ENCODE measurements around the gene KMT5C.

The KMT5C gene

GRCh38 chr19:55339105-55339888, at the start of gene KMT5C:
TSS of gene KMT5C (plus strand) at chr19:55339876. CDS start at chr19:55341937, 2,061 bp downstream.
- H3K4me3 Mint-ChIP-seq = peak within 1 kb of the TSS; percentile 95
- H3K27me3 Mint-ChIP-seq = peaks cover 18% of the 10 kb centered on the region
- peak within 1 kb of the TSS; percentile 98 for H3K27ac Mint-ChIP-seq
- peak; percentile 72 for ATAC-seq (ENCODE audit: low read depth)
- DNase-seq (ENCODE audit: low spot score in 2 of 2) = peak; percentile 98 to 100
- H3K4me1 Mint-ChIP-seq = peaks cover 23% of the 10 kb centered on the region
- H3K9me3 Mint-ChIP-seq = no peaks in the 10 kb centered on the region
- H3K36me3 Mint-ChIP-seq = peaks cover 3% of the 10 kb centered on the region

GRCh38 chr19:55297267-55297666, 42.4 kb upstream of the KMT5C start:
- Mint-ChIP-seq H3K27ac (no peak overlapping the region), H3K36me3 (no peaks in the 10 kb centered on the region), H3K4me3 (no peak overlapping the region), H3K27me3 (peaks cover 3% of the 10 kb centered on the region), H3K9me3 (no peaks in the 10 kb centered on the region), H3K4me1 (peaks cover 11% of the 10 kb centered on the region)
- ATAC-seq (ENCODE audit: low read depth) (no peak), DNase-seq (ENCODE audit: low spot score in 2 of 2) (no peak)

- Mint-ChIP-seq H3K36me3 (no peaks in the 10 kb centered on the region), H3K4me1 (peaks cover 11% of the 10 kb centered on the region), H3K9me3 (no peaks in the 10 kb centered on the region), H3K4me3 (no peak overlapping the region), H3K27ac (no peak overlapping the region), H3K27me3 (peaks cover 3% of the 10 kb centered on the region)
- no peak for ATAC-seq (ENCODE audit: low read depth)
- DNase-seq (ENCODE audit: low spot score in 2 of 2) = no peak
Observed at GRCh38 chr19:55299991-55300390, 39.7 kb upstream of the KMT5C start.

- peaks cover 13% of the 10 kb centered on the region for H3K4me1 Mint-ChIP-seq
- no peaks in the 10 kb centered on the region for H3K9me3 Mint-ChIP-seq
- H3K4me3 Mint-ChIP-seq = peak overlapping the region; percentile 83
- no peaks in the 10 kb centered on the region for H3K36me3 Mint-ChIP-seq
- no peak for ATAC-seq (ENCODE audit: low read depth)
- no peak overlapping the region for H3K27ac Mint-ChIP-seq
- DNase-seq (ENCODE audit: low spot score in 2 of 2) = no peak
- peaks cover 3% of the 10 kb centered on the region for H3K27me3 Mint-ChIP-seq
Observed at GRCh38 chr19:55300886-55301458, 38.7 kb upstream of the KMT5C start.

- peaks cover 3% of the 10 kb centered on the region for H3K27me3 Mint-ChIP-seq
- H3K27ac Mint-ChIP-seq = peak overlapping the region; percentile 31
- H3K4me1 Mint-ChIP-seq = peaks cover 13% of the 10 kb centered on the region
- DNase-seq (ENCODE audit: low spot score in 2 of 2) = peak; percentile 97 to 99
- peak overlapping the region; percentile 83 for H3K4me3 Mint-ChIP-seq
- H3K36me3 Mint-ChIP-seq = no peaks in the 10 kb centered on the region
- H3K9me3 Mint-ChIP-seq = no peaks in the 10 kb centered on the region
- peak; percentile 83 for ATAC-seq (ENCODE audit: low read depth)
Observed at GRCh38 chr19:55301459-55302317, 38.0 kb upstream of the KMT5C start.

- Mint-ChIP-seq H3K4me3 (peak overlapping the region; percentile 83), H3K36me3 (no peaks in the 10 kb centered on the region), H3K27me3 (peaks cover 3% of the 10 kb centered on the region), H3K27ac (peak overlapping the region; percentile 31), H3K9me3 (no peaks in the 10 kb centered on the region), H3K4me1 (peaks cover 13% of the 10 kb centered on the region)
- ATAC-seq (ENCODE audit: low read depth) = no peak
- DNase-seq (ENCODE audit: low spot score in 2 of 2) = no peak
Observed at GRCh38 chr19:55302318-55302703, 37.4 kb upstream of the KMT5C start.

- no peak overlapping the region for H3K4me3 Mint-ChIP-seq
- no peak overlapping the region for H3K27ac Mint-ChIP-seq
- H3K27me3 Mint-ChIP-seq = peaks cover 2% of the 10 kb centered on the region
- peaks cover 13% of the 10 kb centered on the region for H3K4me1 Mint-ChIP-seq
- DNase-seq (ENCODE audit: low spot score in 2 of 2) (no peak), ATAC-seq (ENCODE audit: low read depth) (no peak)
- no peaks in the 10 kb centered on the region for H3K36me3 Mint-ChIP-seq
- H3K9me3 Mint-ChIP-seq = no peaks in the 10 kb centered on the region
Observed at GRCh38 chr19:55303477-55303876, 36.2 kb upstream of the KMT5C start.

- H3K36me3 Mint-ChIP-seq = no peaks in the 10 kb centered on the region
- peaks cover 13% of the 10 kb centered on the region for H3K4me1 Mint-ChIP-seq
- no peak overlapping the region for H3K4me3 Mint-ChIP-seq
- DNase-seq (ENCODE audit: low spot score in 2 of 2) (no peak), ATAC-seq (ENCODE audit: low read depth) (no peak)
- peaks cover 2% of the 10 kb centered on the region for H3K27me3 Mint-ChIP-seq
- no peaks in the 10 kb centered on the region for H3K9me3 Mint-ChIP-seq
- no peak overlapping the region for H3K27ac Mint-ChIP-seq
Observed at GRCh38 chr19:55304279-55304978, 35.2 kb upstream of the KMT5C start.

- no peaks in the 10 kb centered on the region for H3K36me3 Mint-ChIP-seq
Observed at GRCh38 chr19:55304980-55305379, 34.7 kb upstream of the KMT5C start.

GRCh38 chr19:55305491-55305890, 34.2 kb upstream of the KMT5C start:
- peaks cover 2% of the 10 kb centered on the region for H3K36me3 Mint-ChIP-seq
- peaks cover 10% of the 10 kb centered on the region for H3K4me1 Mint-ChIP-seq
- no peak overlapping the region for H3K4me3 Mint-ChIP-seq
- DNase-seq (ENCODE audit: low spot score in 2 of 2) = peak; percentile 33 to 51
- H3K27ac Mint-ChIP-seq = no peak overlapping the region
- peaks cover 2% of the 10 kb centered on the region for H3K27me3 Mint-ChIP-seq
- H3K9me3 Mint-ChIP-seq = no peaks in the 10 kb centered on the region
- peak; percentile 59 for ATAC-seq (ENCODE audit: low read depth)

More at GRCh38 chr19:55304980-55305379, 34.7 kb upstream of the KMT5C start:
- ATAC-seq (ENCODE audit: low read depth) (no peak), DNase-seq (ENCODE audit: low spot score in 2 of 2) (no peak)
- Mint-ChIP-seq H3K9me3 (no peaks in the 10 kb centered on the region), H3K4me1 (peaks cover 10% of the 10 kb centered on the region), H3K27ac (no peak overlapping the region), H3K27me3 (peaks cover 2% of the 10 kb centered on the region), H3K4me3 (no peak overlapping the region)

GRCh38 chr19:55305983-55306562, 33.6 kb upstream of the KMT5C start:
- no peaks in the 10 kb centered on the region for H3K9me3 Mint-ChIP-seq
- peaks cover 2% of the 10 kb centered on the region for H3K27me3 Mint-ChIP-seq
- no peak for DNase-seq (ENCODE audit: low spot score in 2 of 2)
- H3K4me3 Mint-ChIP-seq = no peak overlapping the region
- peaks cover 2% of the 10 kb centered on the region for H3K36me3 Mint-ChIP-seq
- ATAC-seq (ENCODE audit: low read depth) = no peak
- peaks cover 8% of the 10 kb centered on the region for H3K4me1 Mint-ChIP-seq
- H3K27ac Mint-ChIP-seq = no peak overlapping the region

- H3K4me3 Mint-ChIP-seq = no peak overlapping the region
- peaks cover 6% of the 10 kb centered on the region for H3K4me1 Mint-ChIP-seq
- ATAC-seq (ENCODE audit: low read depth) = no peak
- no peak overlapping the region for H3K27ac Mint-ChIP-seq
- H3K27me3 Mint-ChIP-seq = peaks cover 2% of the 10 kb centered on the region
- no peaks in the 10 kb centered on the region for H3K9me3 Mint-ChIP-seq
- H3K36me3 Mint-ChIP-seq = peaks cover 2% of the 10 kb centered on the region
- no peak for DNase-seq (ENCODE audit: low spot score in 2 of 2)
Observed at GRCh38 chr19:55306712-55307111, 33.0 kb upstream of the KMT5C start.

- Mint-ChIP-seq H3K4me1 (peaks cover 2% of the 10 kb centered on the region), H3K27me3 (peaks cover 5% of the 10 kb centered on the region), H3K27ac (no peak overlapping the region), H3K9me3 (no peaks in the 10 kb centered on the region), H3K36me3 (peaks cover 2% of the 10 kb centered on the region), H3K4me3 (no peak overlapping the region)
- DNase-seq (ENCODE audit: low spot score in 2 of 2) = no peak
- no peak for ATAC-seq (ENCODE audit: low read depth)
Observed at GRCh38 chr19:55308281-55308680, 31.4 kb upstream of the KMT5C start.

All from memory B cell (primary cell).